CD4-positive, alpha-beta T cell (primary cell): ENCODE data around the gene HAPLN2. TPM values are rescaled to one million over a fixed set of nuclear protein-coding genes. Genes with fewer than 3 reads are reported as not detected.
A peak's percentile ranks its signal among the peaks of the same experiment; 100 is the strongest.

ENCODE experiments used
- ATAC-seq: fragments of 200-7000 bp; cut with Tn5 transposase; one replicate; pipeline ENCODE4 v1.10.0; 2022; ENCODE audit warnings: mild to moderate bottlenecking; ENCODE audit not compliant: poor library complexity
- CTCF ChIA-PET: fragments of 350-600 bp; sonication (Branson Sonifier 250); formaldehyde crosslinking; loops from one replicate; lab custom pipeline; 2021; ENCODE audit warnings: antibody characterized with exemption, inconsistent platforms; lab: Charles Lee
- POLR2A ChIA-PET: fragments of 350-600 bp; sonication (Branson Sonifier 250); formaldehyde crosslinking; loops from one replicate; lab custom pipeline; 2021; ENCODE audit warnings: antibody characterized with exemption, inconsistent platforms; lab: Charles Lee
- DNase-seq, 14 experiments: peaks; one replicate each; pipeline ENCODE4 v3.0.0-alpha.2; 2013 to 2020; ENCODE audit warnings: mixed read lengths in 2 of 14
- H3K27ac ChIP-seq, 2 donors: one replicate each; pipeline versions ENCODE4 v1.5.1 to v1.7.0; 2013; ENCODE audit warnings: low read length in 2 of 2, low read depth in 1 of 2, mild to moderate bottlenecking in 1 of 2
- H3K27me3 ChIP-seq, 2 experiments: 1 replicate in 1 of 2; 2 replicates in 1 of 2; pipeline versions ENCODE4 v1.6.1 to v1.7.0; 2013; ENCODE audit warnings: low read length in 2 of 2, control low read depth in 1 of 2, mild to moderate bottlenecking in 1 of 2, moderate library complexity in 1 of 2; ENCODE audit not compliant: insufficient read depth in 2 of 2, control insufficient read depth in 1 of 2
- H3K36me3 ChIP-seq: one replicate; pipeline ENCODE4 v1.6.1; 2013; ENCODE audit warnings: low read length, control low read depth; ENCODE audit not compliant: insufficient read depth
- H3K4me1 ChIP-seq: one replicate; pipeline ENCODE4 v1.6.1; 2013; ENCODE audit warnings: low read length, control low read depth; ENCODE audit not compliant: insufficient read depth
- H3K4me3 ChIP-seq: one replicate; pipeline ENCODE4 v1.5.1; 2013; ENCODE audit warnings: mild to moderate bottlenecking, low read length, moderate library complexity
- H3K9me3 ChIP-seq, 2 experiments: 1 replicate in 1 of 2; 2 replicates in 1 of 2; pipeline versions ENCODE4 v1.6.1 to v1.7.0; 2013; ENCODE audit warnings: low read length in 2 of 2, mild to moderate bottlenecking in 2 of 2, control low read depth in 1 of 2, moderate library complexity in 1 of 2; ENCODE audit not compliant: control insufficient read depth in 1 of 2, insufficient read depth in 1 of 2
- H3K27ac Mint-ChIP-seq: one replicate; pipeline ENCODE4 v1.8.0; 2020; ENCODE audit warnings: mixed read lengths
- H3K27me3 Mint-ChIP-seq: one replicate; pipeline ENCODE4 v1.8.0; 2021; ENCODE audit warnings: mixed read lengths
- H3K36me3 Mint-ChIP-seq: one replicate; pipeline ENCODE4 v1.8.0; 2021; ENCODE audit warnings: low read depth, mixed read lengths
- H3K4me1 Mint-ChIP-seq: one replicate; pipeline ENCODE4 v1.8.0; 2021; ENCODE audit warnings: low read depth, mixed read lengths
- H3K4me3 Mint-ChIP-seq: one replicate; pipeline ENCODE4 v1.8.0; 2020; ENCODE audit warnings: mild to moderate bottlenecking, mixed read lengths
- H3K9me3 Mint-ChIP-seq: one replicate; pipeline ENCODE4 v1.8.0; 2020; ENCODE audit warnings: mixed read lengths
- intact Hi-C, 2 experiments: fragments of 100-400 bp; cut with DNase I in 1 of 2; cut with micrococcal nuclease in 1 of 2; formaldehyde crosslinking; loops; one replicate each; pipeline versions ENCODE4 v1.15.1 to v1.9.0; 2023 to 2025; cut with DNase I, micrococcal nuclease
- total RNA-seq, 174 experiments: library from RNA in 2 of 174; stranded (reverse) in 2 of 174; gene quantifications; one replicate each; pipeline ENCODE4 v1.2.3 and lab custom pipeline; 2021 to 2026
- TF ChIP-seq, protein P1 (sequence below): fragments of 200-600 bp; IDR thresholded peaks from one replicate; pipeline ENCODE4 v1.8.0; 2022; ENCODE audit warnings: antibody characterized with exemption, mild to moderate bottlenecking

Gene HAPLN2
- total RNA-seq, 2 experiments from 2014 or later: 0.44 to 0.56 TPM

DNA sequence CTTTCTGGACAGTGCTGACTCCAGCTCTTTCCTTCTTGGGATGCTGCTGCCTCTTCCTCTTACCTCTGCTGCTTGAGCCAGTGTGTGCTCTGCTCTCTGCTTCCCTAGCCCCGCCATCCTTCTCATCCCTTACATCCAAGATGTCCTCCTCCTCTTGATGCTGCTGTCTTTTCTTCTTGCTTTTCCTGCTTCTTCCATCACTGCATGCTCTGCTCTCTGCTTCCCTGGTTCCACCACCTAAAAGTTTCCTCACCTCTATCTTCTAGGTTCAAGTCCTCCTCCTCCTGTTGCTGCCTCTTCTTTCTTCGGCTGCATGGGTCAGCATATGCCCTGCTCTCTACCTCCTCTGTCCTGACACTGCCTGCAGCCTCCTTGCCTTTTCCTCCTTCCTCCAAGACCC, 24.2 kb upstream of the HAPLN2 start:
- H3K9me3 Mint-ChIP-seq: no peaks in the 10 kb centered on the region
- peak overlapping the region; percentile 12 for H3K4me3 Mint-ChIP-seq
- no peak for DNase-seq
- H3K27ac Mint-ChIP-seq: peak overlapping the region; percentile 15
- no peaks in the 10 kb centered on the region for H3K9me3 ChIP-seq
- no peak for ATAC-seq
- peaks cover 34% of the 10 kb centered on the region for H3K4me1 Mint-ChIP-seq
- H3K36me3 ChIP-seq: peaks cover 61% of the 10 kb centered on the region
- CTCF ChIA-PET: no interaction called here
- H3K4me3 ChIP-seq: no peak overlapping the region
- POLR2A ChIA-PET: interaction anchor here (2.0 kb wide), 1 partner anchor 13 kb away, joined by 4 read pairs; no protein-coding TSS in a partner anchor
- peaks cover 29% of the 10 kb centered on the region for H3K4me1 ChIP-seq
- intact Hi-C loops: no loop called here
- no peaks in the 10 kb centered on the region for H3K27me3 ChIP-seq
- TF ChIP-seq, protein P1, sequence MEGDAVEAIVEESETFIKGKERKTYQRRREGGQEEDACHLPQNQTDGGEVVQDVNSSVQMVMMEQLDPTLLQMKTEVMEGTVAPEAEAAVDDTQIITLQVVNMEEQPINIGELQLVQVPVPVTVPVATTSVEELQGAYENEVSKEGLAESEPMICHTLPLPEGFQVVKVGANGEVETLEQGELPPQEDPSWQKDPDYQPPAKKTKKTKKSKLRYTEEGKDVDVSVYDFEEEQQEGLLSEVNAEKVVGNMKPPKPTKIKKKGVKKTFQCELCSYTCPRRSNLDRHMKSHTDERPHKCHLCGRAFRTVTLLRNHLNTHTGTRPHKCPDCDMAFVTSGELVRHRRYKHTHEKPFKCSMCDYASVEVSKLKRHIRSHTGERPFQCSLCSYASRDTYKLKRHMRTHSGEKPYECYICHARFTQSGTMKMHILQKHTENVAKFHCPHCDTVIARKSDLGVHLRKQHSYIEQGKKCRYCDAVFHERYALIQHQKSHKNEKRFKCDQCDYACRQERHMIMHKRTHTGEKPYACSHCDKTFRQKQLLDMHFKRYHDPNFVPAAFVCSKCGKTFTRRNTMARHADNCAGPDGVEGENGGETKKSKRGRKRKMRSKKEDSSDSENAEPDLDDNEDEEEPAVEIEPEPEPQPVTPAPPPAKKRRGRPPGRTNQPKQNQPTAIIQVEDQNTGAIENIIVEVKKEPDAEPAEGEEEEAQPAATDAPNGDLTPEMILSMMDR: no peak
- peaks cover 66% of the 10 kb centered on the region for H3K36me3 Mint-ChIP-seq
- H3K27me3 Mint-ChIP-seq: no peaks in the 10 kb centered on the region
- no peak overlapping the region for H3K27ac ChIP-seq

DNA sequence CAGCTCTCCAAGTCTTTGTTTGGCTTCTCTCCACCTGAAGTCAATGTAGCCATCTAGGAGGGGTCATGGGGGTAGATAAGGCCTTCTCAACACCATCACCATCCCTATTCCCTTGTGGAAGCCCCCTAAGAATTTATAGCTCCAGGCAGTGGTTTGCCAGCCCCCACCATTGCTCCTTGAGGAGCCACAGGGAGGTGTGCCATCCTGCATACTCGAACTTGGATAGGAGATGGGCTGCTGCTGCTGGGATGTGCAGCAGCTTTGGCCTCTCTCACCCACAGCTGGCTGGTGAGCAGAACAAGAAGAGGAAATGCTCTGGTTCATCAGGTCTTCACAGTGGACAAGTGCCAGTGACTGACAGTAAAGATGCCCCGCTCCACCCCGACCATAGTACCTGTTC, 22.8 kb upstream of the HAPLN2 start:
- Histone ChIP-seq H3K9me3 (no peaks in the 10 kb centered on the region), H3K27ac (no peak overlapping the region), H3K27me3 (no peaks in the 10 kb centered on the region), H3K36me3 (peaks cover 61% of the 10 kb centered on the region), H3K4me1 (peaks cover 31% of the 10 kb centered on the region), H3K4me3 (no peak overlapping the region)
- H3K27me3 Mint-ChIP-seq: no peaks in the 10 kb centered on the region
- H3K4me3 Mint-ChIP-seq: no peak overlapping the region
- ChIA-PET POLR2A (interaction anchor here (2.0 kb wide), 1 partner anchor 14 kb away, joined by 4 read pairs; no protein-coding TSS in a partner anchor), CTCF (no interaction called here)
- TF ChIP-seq, protein P1: no peak
- H3K4me1 Mint-ChIP-seq: peaks cover 37% of the 10 kb centered on the region
- intact Hi-C loops: no loop called here
- H3K36me3 Mint-ChIP-seq: peaks cover 70% of the 10 kb centered on the region
- peak overlapping the region; percentile 48 for H3K27ac Mint-ChIP-seq
- no peak for ATAC-seq
- no peak for DNase-seq
- H3K9me3 Mint-ChIP-seq: no peaks in the 10 kb centered on the region

GRCh38 chr1:156598125-156598524, 21.1 kb upstream of the HAPLN2 start:
- peaks cover 33% of the 10 kb centered on the region for H3K4me1 ChIP-seq
- H3K36me3 ChIP-seq: peaks cover 59% of the 10 kb centered on the region
- Mint-ChIP-seq H3K4me3 (no peak overlapping the region), H3K36me3 (peaks cover 62% of the 10 kb centered on the region), H3K9me3 (no peaks in the 10 kb centered on the region), H3K27me3 (no peaks in the 10 kb centered on the region), H3K27ac (peak overlapping the region; percentile 31), H3K4me1 (peaks cover 43% of the 10 kb centered on the region)
- no peak overlapping the region for H3K4me3 ChIP-seq
- no peak for DNase-seq
- POLR2A ChIA-PET: interaction anchor here (0.6 kb wide), 1 partner anchor 9 kb away, joined by 3 read pairs; no protein-coding TSS in a partner anchor
- TF ChIP-seq, protein P1: no peak
- no peaks in the 10 kb centered on the region for H3K27me3 ChIP-seq
- no peak overlapping the region for H3K27ac ChIP-seq
- CTCF ChIA-PET: interaction anchor here (1.5 kb wide), 1 partner anchor 10 kb away, joined by 3 read pairs; no protein-coding TSS in a partner anchor
- intact Hi-C loops: no loop called here
- ATAC-seq: no peak
- no peaks in the 10 kb centered on the region for H3K9me3 ChIP-seq
